HepG2 (cell line): Measurements from ENCODE around the gene ZNF90. TPM values are rescaled to one million over a fixed set of nuclear protein-coding genes. Genes with fewer than 3 reads are reported as not detected.
"Not testable (repeated sequence)": the region's sequence is repeated elsewhere in the genome, so short reads cannot be mapped to it uniquely, and the experiment has no call there.

Experiments
- ATAC-seq: fragments of 200-7000 bp; cut with Tn5 transposase; 3 replicates; pipeline ENCODE4 v1.9.1; 2020; ENCODE audit warnings: mild to moderate bottlenecking, moderate library complexity
- BruUV-seq: library from RNA; stranded (reverse); fragments of 400-500 nt; replicated peaks from 2 replicates; lab custom pipeline; 2021; lab: Mats Ljungman, UMichigan
- CTCF ChIA-PET: fragments of 300-600 bp; formaldehyde crosslinking; extraction: SDS; loops from one replicate; lab custom pipeline; 2021; ENCODE audit warnings: low total read pairs, inconsistent platforms, low intra/inter-chr PET ratio; lab: Yijun Ruan, JAX
- POLR2A ChIA-PET: fragments of 350-600 bp; sonication (Branson Sonifier 250); formaldehyde crosslinking; loops from one replicate; lab custom pipeline; 2020; ENCODE audit warnings: antibody characterized with exemption, inconsistent platforms; lab: Yijun Ruan, JAX
- DNase-seq: peaks from one replicate; pipeline ENCODE4 v3.0.0-alpha.2; 2015; ENCODE audit warnings: low spot score
- FAIRE-seq: peaks from 3 replicates; lab custom pipeline; 2011; peaks lifted over from hg19 to GRCh38; lab: Jason Lieb, UNC
- H2AFZ ChIP-seq: one replicate; pipeline ENCODE4 v1.6.1; 2011; ENCODE audit warnings: low read length, inconsistent platforms
- H3K27ac ChIP-seq: fragments of 300-600 bp; 3 replicates; pipeline ENCODE4 v1.8.0; 2011; ENCODE audit warnings: mixed run types, mild to moderate bottlenecking, mixed read lengths, low read length, inconsistent platforms; ENCODE audit not compliant: insufficient read depth; ENCODE audit errors: extremely low read length
- H3K27me3 ChIP-seq, 2 experiments: fragments of 200-600 bp in 1 of 2; 2 replicates in 1 of 2; 3 replicates in 1 of 2; pipeline versions ENCODE4 v1.6.0 to v1.8.0; 2011; ENCODE audit warnings: low read length in 2 of 2, mild to moderate bottlenecking in 2 of 2, moderate library complexity in 2 of 2, inconsistent platforms in 1 of 2; ENCODE audit not compliant: insufficient read depth in 2 of 2, control insufficient read depth in 1 of 2
- H3K36me3 ChIP-seq, 2 experiments: fragments of 200-600 bp in 1 of 2; replicated peaks in 1 of 2; 2 replicates in 1 of 2; 3 replicates in 1 of 2; pipeline versions ENCODE4 v1.5.1 to v1.8.0; 2011; ENCODE audit warnings: low read length in 2 of 2, inconsistent platforms in 1 of 2; ENCODE audit not compliant: insufficient read depth in 2 of 2, control insufficient read depth in 1 of 2
- H3K4me1 ChIP-seq: 2 replicates; pipeline ENCODE4 v1.5.1; 2012; ENCODE audit warnings: low read length, inconsistent platforms; ENCODE audit not compliant: insufficient read depth
- H3K4me2 ChIP-seq: 2 replicates; pipeline ENCODE4 v1.6.0; 2011; ENCODE audit warnings: low read depth, low read length, inconsistent platforms
- H3K4me3 ChIP-seq, 3 experiments: fragments of 200-600 bp in 1 of 3; sonication (generic), shearing (Covaris generic) in 1 of 3; replicated peaks in 1 of 3; 2 replicates each; pipeline ENCODE4 v1.5.1; 2011 to 2016; ENCODE audit warnings: low read length in 3 of 3, inconsistent platforms in 2 of 3, low read depth in 2 of 3, mild to moderate bottlenecking in 2 of 3, control low read depth in 1 of 3, mixed read lengths in 1 of 3; ENCODE audit not compliant: insufficient read depth in 1 of 3
- H3K79me2 ChIP-seq: one replicate; pipeline ENCODE4 v1.6.1; 2011; ENCODE audit warnings: low read length, inconsistent platforms; ENCODE audit not compliant: insufficient read depth
- H3K9ac ChIP-seq: 2 replicates; pipeline ENCODE4 v1.6.0; 2011; ENCODE audit warnings: mild to moderate bottlenecking, low read depth, low read length, inconsistent platforms; ENCODE audit not compliant: insufficient read depth
- H3K9me3 ChIP-seq: 2 replicates; pipeline ENCODE4 v1.5.1; 2012; ENCODE audit warnings: mild to moderate bottlenecking, low read length
- H4K20me1 ChIP-seq: 2 replicates; pipeline ENCODE4 v1.6.0; 2011; ENCODE audit warnings: inconsistent platforms, mild to moderate bottlenecking, low read length, moderate library complexity; ENCODE audit not compliant: insufficient read depth
- AHR ChIP-seq: IDR thresholded peaks from 2 replicates; pipeline ENCODE4 v1.6.1; 2018; ENCODE audit warnings: missing genetic modification reagents, missing compliant biosample characterization
- RXRA ChIP-seq: sonication (generic); formaldehyde crosslinking; IDR thresholded peaks from 2 replicates; pipeline ENCODE4 v1.5.1; 2020; ENCODE audit warnings: missing genetic modification reagents
- ZFP62 ChIP-seq: sonication (generic); formaldehyde crosslinking; IDR thresholded peaks from 2 replicates; pipeline ENCODE4 v1.4.0; 2020; ENCODE audit warnings: missing genetic modification reagents
- ZNF503 ChIP-seq: sonication (generic); formaldehyde crosslinking; IDR thresholded peaks from 2 replicates; pipeline ENCODE4 v1.4.0; 2020; ENCODE audit warnings: missing genetic modification reagents
- ZNF781 ChIP-seq: sonication (generic); formaldehyde crosslinking; IDR thresholded peaks from 2 replicates; pipeline ENCODE4 v1.5.1; 2020; ENCODE audit warnings: borderline replicate concordance, mild to moderate bottlenecking, missing genetic modification reagents; ENCODE audit errors: not compliant biosample characterization
- WGBS: methylation state at CpG from one replicate; pipeline ENCODE4 v1.1.6; 2017; ENCODE audit warnings: low lambda C conversion rate; 5-methylcytosine and 5-hydroxymethylcytosine counted together
- in situ Hi-C: cut with HindIII; loops from 2 replicates; pipeline ENCODE4 v1.10.0; 2017; ENCODE audit warnings: low pct_unique_long_range_greater_than_20kb; ENCODE audit not compliant: extremely low pct_ligation_motif_present
- intact Hi-C: fragments of 100-400 bp; cut with micrococcal nuclease; formaldehyde crosslinking; loops from one replicate; pipeline ENCODE4 v1.10.0; 2022; ENCODE audit not compliant: unreplicated experiment
- polyA plus RNA-seq, 8 experiments: library from polyadenylated mRNA; depleted of rRNA in 3 of 8; stranded (reverse) in 7 of 8; unstranded in 1 of 8; fragments of >200 nt; fragmentation: Illumina TruSeq in 4 of 8; extraction: Trizol in 4 of 8; gene quantifications; 2 replicates each; pipeline versions ENCODE4 v1.2.1 to v1.2.3, GENCODE V29; 2011 to 2016; ENCODE audit warnings: low read depth in 4 of 8, missing spikeins in 1 of 8, mixed read lengths in 1 of 8; ENCODE audit not compliant: insufficient read depth in 1 of 8
- total RNA-seq, 5 experiments: library from RNA; depleted of rRNA; stranded (reverse); fragments of >200 nt; fragmentation: Illumina TruSeq; extraction: Trizol; gene quantifications; 2 replicates each; pipeline ENCODE4 v1.2.3, GENCODE V29; 2016; ENCODE audit warnings: low read depth in 1 of 5
- TF ChIP-seq, protein P1 (sequence below): sonication (generic); formaldehyde crosslinking; IDR thresholded peaks from 2 replicates; pipeline ENCODE4 v1.4.0; 2020; ENCODE audit warnings: mild to moderate bottlenecking, missing genetic modification reagents
- TF ChIP-seq, protein P2 (sequence below): sonication (generic); formaldehyde crosslinking; IDR thresholded peaks from 2 replicates; pipeline ENCODE4 v1.4.0; 2020; ENCODE audit warnings: mild to moderate bottlenecking, missing genetic modification reagents

Gene ZNF90
- total and polyA plus RNA-seq, 2 of the 13 experiments (the other 11 are each of a cell fraction or from before 2014, with no cell fraction given), result 2.1 to 3.8 TPM

GRCh38 chr19:20067943-20068342 lies 9.9 kb upstream of the ZNF90 start (continued):
- TF ChIP-seq, protein P1, sequence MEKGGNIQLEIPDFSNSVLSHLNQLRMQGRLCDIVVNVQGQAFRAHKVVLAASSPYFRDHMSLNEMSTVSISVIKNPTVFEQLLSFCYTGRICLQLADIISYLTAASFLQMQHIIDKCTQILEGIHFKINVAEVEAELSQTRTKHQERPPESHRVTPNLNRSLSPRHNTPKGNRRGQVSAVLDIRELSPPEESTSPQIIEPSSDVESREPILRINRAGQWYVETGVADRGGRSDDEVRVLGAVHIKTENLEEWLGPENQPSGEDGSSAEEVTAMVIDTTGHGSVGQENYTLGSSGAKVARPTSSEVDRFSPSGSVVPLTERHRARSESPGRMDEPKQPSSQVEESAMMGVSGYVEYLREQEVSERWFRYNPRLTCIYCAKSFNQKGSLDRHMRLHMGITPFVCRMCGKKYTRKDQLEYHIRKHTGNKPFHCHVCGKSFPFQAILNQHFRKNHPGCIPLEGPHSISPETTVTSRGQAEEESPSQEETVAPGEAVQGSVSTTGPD (CRISPR knock-in tag), result no peak
- TF ChIP-seq, all 625 proteins: peak for 0

DNA sequence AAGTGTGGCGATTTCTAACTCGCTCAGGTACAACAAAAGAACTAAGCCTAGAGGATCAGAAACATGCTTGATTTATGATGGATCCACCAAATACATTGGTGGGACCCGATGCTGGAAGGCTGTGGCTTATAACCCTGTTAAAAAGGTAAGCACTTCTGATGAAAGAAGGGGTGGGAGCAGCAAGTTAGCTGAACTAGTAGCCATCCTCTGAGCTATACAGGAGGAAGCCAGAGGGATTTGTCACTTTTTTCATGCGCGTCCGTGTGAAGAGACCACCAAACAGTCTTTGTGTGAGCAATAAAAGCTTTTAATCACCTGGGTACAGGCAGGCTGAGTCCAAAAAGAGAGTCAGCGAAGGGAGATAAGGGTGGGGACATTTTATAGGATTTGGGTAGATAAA lies 9.2 kb upstream of the ZNF90 start:
- FAIRE-seq, CTCF ChIA-PET, H3K27ac ChIP-seq: not testable (repeated sequence)

GRCh38 chr19:20070691-20071090 lies 7.1 kb upstream of the ZNF90 start:
- Histone ChIP-seq H3K27me3 (no peaks in the 10 kb centered on the region), H2AFZ (no peak overlapping the region), H3K4me1 (no peaks in the 10 kb centered on the region), H3K4me3 (no peak overlapping the region), H3K27ac (no peak overlapping the region), H3K4me2 (no peak overlapping the region), H3K79me2 (no peaks in the 10 kb centered on the region), H3K36me3 (no peaks in the 10 kb centered on the region), H4K20me1 (no peaks in the 10 kb centered on the region), H3K9ac (no peak overlapping the region), H3K9me3 (peaks cover 74% of the 10 kb centered on the region)
- 5% methylated on average over 2 of the region's 2 CpGs for WGBS
- BruUV-seq, result no TSS peak
- ATAC-seq, result no peak
- TF ChIP-seq ZFP62 (CRISPR knock-in tag) (no peak), RXRA (CRISPR knock-in tag) (no peak), AHR (CRISPR knock-in tag) (no peak), ZNF781 (no peak), ZNF503 (CRISPR knock-in tag) (no peak)
- TF ChIP-seq, protein P2, sequence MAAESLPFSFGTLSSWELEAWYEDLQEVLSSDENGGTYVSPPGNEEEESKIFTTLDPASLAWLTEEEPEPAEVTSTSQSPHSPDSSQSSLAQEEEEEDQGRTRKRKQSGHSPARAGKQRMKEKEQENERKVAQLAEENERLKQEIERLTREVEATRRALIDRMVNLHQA (CRISPR knock-in tag), result no peak
- intact Hi-C loops (no loop called here), in situ Hi-C loops (no loop called here)
- POLR2A ChIA-PET, result no interaction called here
- CTCF ChIA-PET, result no interaction called here
- no peak for DNase-seq
- FAIRE-seq, result no peak

More for the DNA sequence above, 9.2 kb upstream of the ZNF90 start:
- H3K9ac ChIP-seq, H4K20me1 ChIP-seq, H3K36me3 ChIP-seq, H3K4me1 ChIP-seq, intact Hi-C loops, H3K79me2 ChIP-seq, BruUV-seq, H3K4me3 ChIP-seq, H3K27me3 ChIP-seq, ATAC-seq, DNase-seq, H3K4me2 ChIP-seq, in situ Hi-C loops, H2AFZ ChIP-seq, POLR2A ChIA-PET: not testable (repeated sequence)
- 22% methylated on average over 7 of the region's 7 CpGs for WGBS
- peaks cover 54% of the 10 kb centered on the region for H3K9me3 ChIP-seq
